WTC11 (cell line): ENCODE measurements around the gene CTTN. TPM values are rescaled to one million over a fixed set of nuclear protein-coding genes. Genes with fewer than 3 reads are reported as not detected.

Experiments
- ATAC-seq: fragments of 200-7000 bp; cut with Tn5 transposase; 2 replicates; pipeline ENCODE4 v1.10.0; 2021; ENCODE audit warnings: mild to moderate bottlenecking, moderate library complexity
- CTCF ChIA-PET: fragments of 300-600 bp; sonication (Branson Sonifier 250); formaldehyde crosslinking; loops from one replicate; lab custom pipeline; 2021; ENCODE audit warnings: antibody characterized with exemption; lab: Charles Lee
- POLR2A ChIA-PET: fragments of 350-600 bp; sonication (Branson Sonifier 250); formaldehyde crosslinking; loops from one replicate; lab custom pipeline; 2021; ENCODE audit warnings: antibody characterized with exemption; lab: Charles Lee
- DNase-seq: peaks from one replicate; pipeline ENCODE4 v3.0.0; 2021; ENCODE audit warnings: low spot score
- H3K27ac Mint-ChIP-seq: 2 replicates; pipeline ENCODE4 v1.8.0; 2021; ENCODE audit warnings: mixed read lengths
- H3K27me3 Mint-ChIP-seq: 2 replicates; pipeline ENCODE4 v1.8.0; 2021; ENCODE audit warnings: low read depth, mild to moderate bottlenecking, moderate library complexity, mixed read lengths
- H3K36me3 Mint-ChIP-seq: 2 replicates; pipeline ENCODE4 v1.8.0; 2021; ENCODE audit warnings: mixed read lengths
- H3K4me1 Mint-ChIP-seq: 2 replicates; pipeline ENCODE4 v1.8.0; 2022; ENCODE audit warnings: mixed read lengths
- H3K4me3 Mint-ChIP-seq: 2 replicates; pipeline ENCODE4 v1.8.0; 2021; ENCODE audit warnings: mild to moderate bottlenecking, moderate library complexity, mixed read lengths
- H3K9me3 Mint-ChIP-seq: 2 replicates; pipeline ENCODE4 v1.8.0; 2021; ENCODE audit warnings: mixed read lengths
- CBFB ChIP-seq: sonication (generic); formaldehyde crosslinking; IDR thresholded peaks from 2 replicates; pipeline ENCODE4 v1.8.1; 2022; ENCODE audit warnings: mild to moderate bottlenecking, low read depth, missing genetic modification reagents
- CDX4 ChIP-seq: fragments of 250-450 bp; sonication (Bioruptor Pico); IDR thresholded peaks from 2 replicates; pipeline ENCODE4 v1.9.0; 2021; ENCODE audit warnings: moderate library complexity, mild to moderate bottlenecking, inconsistent platforms, borderline replicate concordance
- CREM ChIP-seq: sonication (generic); formaldehyde crosslinking; IDR thresholded peaks from 2 replicates; pipeline ENCODE4 v1.8.1; 2022; ENCODE audit warnings: mild to moderate bottlenecking, missing genetic modification reagents, moderate library complexity
- E2F5 ChIP-seq: sonication (generic); formaldehyde crosslinking; IDR thresholded peaks from 2 replicates; pipeline ENCODE4 v1.8.1; 2022; ENCODE audit warnings: mild to moderate bottlenecking, moderate library complexity, missing genetic modification reagents
- ELF4 ChIP-seq: sonication (generic); formaldehyde crosslinking; IDR thresholded peaks from 2 replicates; pipeline ENCODE4 v1.8.1; 2022; ENCODE audit warnings: low read depth, mild to moderate bottlenecking, moderate library complexity, missing genetic modification reagents
- NR2C2 ChIP-seq: sonication (generic); formaldehyde crosslinking; IDR thresholded peaks from 2 replicates; pipeline ENCODE4 v1.8.0; 2022; ENCODE audit warnings: mild to moderate bottlenecking, missing genetic modification reagents
- NR3C1 ChIP-seq: sonication (generic); formaldehyde crosslinking; conservative IDR thresholded peaks from 2 replicates; pipeline ENCODE4 v1.8.1; 2023; ENCODE audit warnings: low read depth, mild to moderate bottlenecking, missing genetic modification reagents
- OVOL2 ChIP-seq: fragments of 250-450 bp; sonication (Bioruptor Pico); IDR thresholded peaks from 2 replicates; pipeline ENCODE4 v1.9.0; 2021; ENCODE audit warnings: mild to moderate bottlenecking, borderline replicate concordance
- PRRX2 ChIP-seq: fragments of 250-450 bp; sonication (Bioruptor Pico); IDR thresholded peaks from 2 replicates; pipeline ENCODE4 v1.8.0; 2021; ENCODE audit warnings: mild to moderate bottlenecking
- RORB ChIP-seq: fragments of 250-450 bp; sonication (Bioruptor Pico); IDR thresholded peaks from 2 replicates; pipeline ENCODE4 v1.9.0; 2021; ENCODE audit warnings: mild to moderate bottlenecking
- SMAD4 ChIP-seq: sonication (generic); formaldehyde crosslinking; IDR thresholded peaks from 2 replicates; pipeline ENCODE4 v1.8.0; 2022; ENCODE audit warnings: mild to moderate bottlenecking, missing genetic modification reagents
- SOX15 ChIP-seq: fragments of 250-450 bp; sonication (Bioruptor Pico); IDR thresholded peaks from 2 replicates; pipeline ENCODE4 v1.9.0; 2021; ENCODE audit warnings: mild to moderate bottlenecking
- TEAD4 ChIP-seq: sonication (generic); formaldehyde crosslinking; IDR thresholded peaks from 2 replicates; pipeline ENCODE4 v1.8.0; 2022; ENCODE audit warnings: mild to moderate bottlenecking, missing genetic modification reagents
- TP53 ChIP-seq: sonication (generic); formaldehyde crosslinking; IDR thresholded peaks from 2 replicates; pipeline ENCODE4 v1.8.1; 2023; ENCODE audit warnings: mild to moderate bottlenecking, missing genetic modification reagents
- ZNF138 ChIP-seq: sonication (generic); formaldehyde crosslinking; conservative IDR thresholded peaks from 2 replicates; pipeline ENCODE4 v1.8.1; 2022; ENCODE audit warnings: mild to moderate bottlenecking, moderate library complexity, missing genetic modification reagents
- ZNF416 ChIP-seq: fragments of 250-450 bp; sonication (Bioruptor Pico); IDR thresholded peaks from 2 replicates; pipeline ENCODE4 v1.9.0; 2021; ENCODE audit warnings: mild to moderate bottlenecking, inconsistent platforms
- ZNF423 ChIP-seq: fragments of 250-450 bp; sonication (Bioruptor Pico); IDR thresholded peaks from 2 replicates; pipeline ENCODE4 v2.1.2; 2022; ENCODE audit warnings: mild to moderate bottlenecking, moderate library complexity
- ZNF671 ChIP-seq: fragments of 250-450 bp; sonication (Bioruptor Pico); IDR thresholded peaks from 2 replicates; pipeline ENCODE4 v1.8.0; 2021; ENCODE audit warnings: mild to moderate bottlenecking
- total RNA-seq: library from RNA; stranded (reverse); gene quantifications from 3 replicates; pipeline ENCODE4 v1.2.3, GENCODE V29; 2021
- TF ChIP-seq, protein P1 (sequence below): fragments of 250-450 bp; sonication (Bioruptor Pico); IDR thresholded peaks from 2 replicates; pipeline ENCODE4 v1.9.0; 2021; ENCODE audit warnings: mild to moderate bottlenecking
- TF ChIP-seq, protein P2 (sequence below): sonication (generic); formaldehyde crosslinking; IDR thresholded peaks from 2 replicates; pipeline ENCODE4 v1.8.1; 2023; ENCODE audit warnings: mild to moderate bottlenecking, missing genetic modification reagents
- TF ChIP-seq, protein P3 (sequence below): sonication (generic); formaldehyde crosslinking; IDR thresholded peaks from 2 replicates; pipeline ENCODE4 v1.8.0; 2022; ENCODE audit warnings: mild to moderate bottlenecking, missing genetic modification reagents
- TF ChIP-seq, protein P4 (sequence below): sonication (generic); formaldehyde crosslinking; IDR thresholded peaks from 2 replicates; pipeline ENCODE4 v1.8.0; 2023; ENCODE audit warnings: missing genetic modification reagents, mild to moderate bottlenecking, borderline replicate concordance

Gene CTTN
- total RNA-seq, 1 experiment from 2014 or later = 281 TPM

DNA sequence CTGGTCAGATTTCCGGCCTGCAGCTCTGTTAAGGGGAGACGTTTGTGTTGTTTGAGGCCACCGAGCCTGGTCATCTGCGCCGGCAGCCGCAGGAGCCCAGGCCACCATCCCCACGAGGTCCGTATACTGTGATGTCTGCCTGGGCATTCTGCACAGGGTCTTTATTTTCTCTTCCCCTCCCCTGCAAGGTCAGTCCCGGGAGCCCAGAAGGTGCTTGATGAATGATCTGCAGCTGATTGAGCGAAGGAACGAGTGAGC, 45.4 kb downstream of the CTTN start:
- Mint-ChIP-seq H3K36me3 (peaks cover 13% of the 10 kb centered on the region), H3K9me3 (peaks cover 7% of the 10 kb centered on the region), H3K27ac (no peak overlapping the region), H3K4me1 (peaks cover 18% of the 10 kb centered on the region), H3K4me3 (no peak overlapping the region), H3K27me3 (no peaks in the 10 kb centered on the region; the same call in 1 of the 2 replicates)
- no peak for ATAC-seq
- TF ChIP-seq E2F5 (no peak), ELF4 (CRISPR knock-in tag) (no peak), ZNF138 (CRISPR knock-in tag) (no peak), OVOL2 (CRISPR knock-in tag) (no peak), ZNF416 (no peak), SOX15 (CRISPR knock-in tag) (no peak)
- TF ChIP-seq, protein P1, sequence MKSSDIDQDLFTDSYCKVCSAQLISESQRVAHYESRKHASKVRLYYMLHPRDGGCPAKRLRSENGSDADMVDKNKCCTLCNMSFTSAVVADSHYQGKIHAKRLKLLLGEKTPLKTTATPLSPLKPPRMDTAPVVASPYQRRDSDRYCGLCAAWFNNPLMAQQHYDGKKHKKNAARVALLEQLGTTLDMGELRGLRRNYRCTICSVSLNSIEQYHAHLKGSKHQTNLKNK = no peak
- TF ChIP-seq, protein P2, sequence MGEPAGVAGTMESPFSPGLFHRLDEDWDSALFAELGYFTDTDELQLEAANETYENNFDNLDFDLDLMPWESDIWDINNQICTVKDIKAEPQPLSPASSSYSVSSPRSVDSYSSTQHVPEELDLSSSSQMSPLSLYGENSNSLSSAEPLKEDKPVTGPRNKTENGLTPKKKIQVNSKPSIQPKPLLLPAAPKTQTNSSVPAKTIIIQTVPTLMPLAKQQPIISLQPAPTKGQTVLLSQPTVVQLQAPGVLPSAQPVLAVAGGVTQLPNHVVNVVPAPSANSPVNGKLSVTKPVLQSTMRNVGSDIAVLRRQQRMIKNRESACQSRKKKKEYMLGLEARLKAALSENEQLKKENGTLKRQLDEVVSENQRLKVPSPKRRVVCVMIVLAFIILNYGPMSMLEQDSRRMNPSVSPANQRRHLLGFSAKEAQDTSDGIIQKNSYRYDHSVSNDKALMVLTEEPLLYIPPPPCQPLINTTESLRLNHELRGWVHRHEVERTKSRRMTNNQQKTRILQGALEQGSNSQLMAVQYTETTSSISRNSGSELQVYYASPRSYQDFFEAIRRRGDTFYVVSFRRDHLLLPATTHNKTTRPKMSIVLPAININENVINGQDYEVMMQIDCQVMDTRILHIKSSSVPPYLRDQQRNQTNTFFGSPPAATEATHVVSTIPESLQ (CRISPR knock-in tag) = no peak
- TF ChIP-seq, protein P3, sequence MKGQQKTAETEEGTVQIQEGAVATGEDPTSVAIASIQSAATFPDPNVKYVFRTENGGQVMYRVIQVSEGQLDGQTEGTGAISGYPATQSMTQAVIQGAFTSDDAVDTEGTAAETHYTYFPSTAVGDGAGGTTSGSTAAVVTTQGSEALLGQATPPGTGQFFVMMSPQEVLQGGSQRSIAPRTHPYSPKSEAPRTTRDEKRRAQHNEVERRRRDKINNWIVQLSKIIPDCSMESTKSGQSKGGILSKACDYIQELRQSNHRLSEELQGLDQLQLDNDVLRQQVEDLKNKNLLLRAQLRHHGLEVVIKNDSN (CRISPR knock-in tag) = no peak
- TF ChIP-seq, protein P4, sequence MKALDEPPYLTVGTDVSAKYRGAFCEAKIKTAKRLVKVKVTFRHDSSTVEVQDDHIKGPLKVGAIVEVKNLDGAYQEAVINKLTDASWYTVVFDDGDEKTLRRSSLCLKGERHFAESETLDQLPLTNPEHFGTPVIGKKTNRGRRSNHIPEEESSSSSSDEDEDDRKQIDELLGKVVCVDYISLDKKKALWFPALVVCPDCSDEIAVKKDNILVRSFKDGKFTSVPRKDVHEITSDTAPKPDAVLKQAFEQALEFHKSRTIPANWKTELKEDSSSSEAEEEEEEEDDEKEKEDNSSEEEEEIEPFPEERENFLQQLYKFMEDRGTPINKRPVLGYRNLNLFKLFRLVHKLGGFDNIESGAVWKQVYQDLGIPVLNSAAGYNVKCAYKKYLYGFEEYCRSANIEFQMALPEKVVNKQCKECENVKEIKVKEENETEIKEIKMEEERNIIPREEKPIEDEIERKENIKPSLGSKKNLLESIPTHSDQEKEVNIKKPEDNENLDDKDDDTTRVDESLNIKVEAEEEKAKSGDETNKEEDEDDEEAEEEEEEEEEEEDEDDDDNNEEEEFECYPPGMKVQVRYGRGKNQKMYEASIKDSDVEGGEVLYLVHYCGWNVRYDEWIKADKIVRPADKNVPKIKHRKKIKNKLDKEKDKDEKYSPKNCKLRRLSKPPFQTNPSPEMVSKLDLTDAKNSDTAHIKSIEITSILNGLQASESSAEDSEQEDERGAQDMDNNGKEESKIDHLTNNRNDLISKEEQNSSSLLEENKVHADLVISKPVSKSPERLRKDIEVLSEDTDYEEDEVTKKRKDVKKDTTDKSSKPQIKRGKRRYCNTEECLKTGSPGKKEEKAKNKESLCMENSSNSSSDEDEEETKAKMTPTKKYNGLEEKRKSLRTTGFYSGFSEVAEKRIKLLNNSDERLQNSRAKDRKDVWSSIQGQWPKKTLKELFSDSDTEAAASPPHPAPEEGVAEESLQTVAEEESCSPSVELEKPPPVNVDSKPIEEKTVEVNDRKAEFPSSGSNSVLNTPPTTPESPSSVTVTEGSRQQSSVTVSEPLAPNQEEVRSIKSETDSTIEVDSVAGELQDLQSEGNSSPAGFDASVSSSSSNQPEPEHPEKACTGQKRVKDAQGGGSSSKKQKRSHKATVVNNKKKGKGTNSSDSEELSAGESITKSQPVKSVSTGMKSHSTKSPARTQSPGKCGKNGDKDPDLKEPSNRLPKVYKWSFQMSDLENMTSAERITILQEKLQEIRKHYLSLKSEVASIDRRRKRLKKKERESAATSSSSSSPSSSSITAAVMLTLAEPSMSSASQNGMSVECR (CRISPR knock-in tag) = no peak
- POLR2A ChIA-PET = no interaction called here
- no peak for DNase-seq
- CTCF ChIA-PET = interaction anchor here (0.6 to 1.0 kb wide), 3 partner anchors 11 to 964 kb away, joined by 3 read pairs; no protein-coding TSS in a partner anchor

DNA sequence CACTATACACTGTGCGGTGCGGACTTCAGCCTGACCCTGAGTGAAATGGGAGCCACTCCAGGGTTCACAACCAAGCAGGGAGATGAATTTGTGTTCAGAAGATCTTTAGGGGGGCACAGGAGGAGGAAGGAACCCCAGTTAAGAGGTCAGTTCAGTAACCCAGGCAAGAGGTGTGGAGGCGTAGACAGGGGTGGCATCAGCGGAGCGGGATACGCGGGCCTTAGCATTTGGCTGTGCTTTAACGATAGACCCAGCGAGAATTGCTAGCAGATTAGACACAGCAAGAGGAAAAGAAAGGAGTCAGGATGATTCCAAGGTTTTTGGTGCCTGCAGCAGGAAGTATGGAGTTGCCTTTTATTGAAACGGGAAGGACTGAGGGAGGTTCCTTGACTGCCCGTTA, 46.8 kb downstream of the CTTN start:
- peaks cover 18% of the 10 kb centered on the region for H3K36me3 Mint-ChIP-seq
- peaks cover 21% of the 10 kb centered on the region for H3K9me3 Mint-ChIP-seq
- POLR2A ChIA-PET = no interaction called here
- H3K27me3 Mint-ChIP-seq = peaks cover 11% of the 10 kb centered on the region
- H3K27ac Mint-ChIP-seq = no peak overlapping the region
- peaks cover 18% of the 10 kb centered on the region for H3K4me1 Mint-ChIP-seq
- ATAC-seq = no peak
- CTCF ChIA-PET = interaction anchor here (1.1 kb wide), 1 partner anchor 26 kb away, joined by 3 read pairs; no protein-coding TSS in a partner anchor
- no peak for TF ChIP-seq TP53 (CRISPR knock-in tag)
- TF ChIP-seq TEAD4 (CRISPR knock-in tag) = no peak
- no peak for TF ChIP-seq ZNF423 (CRISPR knock-in tag)
- TF ChIP-seq ZNF671 (CRISPR knock-in tag) = no peak
- TF ChIP-seq E2F5 = no peak
- TF ChIP-seq PRRX2 (CRISPR knock-in tag) = no peak
- TF ChIP-seq NR3C1 (CRISPR knock-in tag) = no peak
- no peak for TF ChIP-seq CBFB
- no peak for TF ChIP-seq OVOL2 (CRISPR knock-in tag)
- TF ChIP-seq CREM (CRISPR knock-in tag) = no peak
- no peak for TF ChIP-seq RORB
- TF ChIP-seq SMAD4 = no peak
- no peak for TF ChIP-seq NR2C2 (CRISPR knock-in tag)
- no peak for TF ChIP-seq CDX4 (CRISPR knock-in tag)
- no peak for DNase-seq
- H3K4me3 Mint-ChIP-seq = no peak overlapping the region
